GM21737 (cell line): Measurements from ENCODE around the gene SDHB.
"Not testable (repeated sequence)": the region's sequence is repeated elsewhere in the genome, so short reads cannot be mapped to it uniquely, and the experiment has no call there.

Experiments used
- ATAC-seq: cut with Tn5 transposase; IDR thresholded peaks from one replicate; pipeline ENCODE4 v1.9.1; 2021; ENCODE audit warnings: mild to moderate bottlenecking, moderate library complexity; ENCODE audit not compliant: unreplicated experiment

The SDHB gene

DNA sequence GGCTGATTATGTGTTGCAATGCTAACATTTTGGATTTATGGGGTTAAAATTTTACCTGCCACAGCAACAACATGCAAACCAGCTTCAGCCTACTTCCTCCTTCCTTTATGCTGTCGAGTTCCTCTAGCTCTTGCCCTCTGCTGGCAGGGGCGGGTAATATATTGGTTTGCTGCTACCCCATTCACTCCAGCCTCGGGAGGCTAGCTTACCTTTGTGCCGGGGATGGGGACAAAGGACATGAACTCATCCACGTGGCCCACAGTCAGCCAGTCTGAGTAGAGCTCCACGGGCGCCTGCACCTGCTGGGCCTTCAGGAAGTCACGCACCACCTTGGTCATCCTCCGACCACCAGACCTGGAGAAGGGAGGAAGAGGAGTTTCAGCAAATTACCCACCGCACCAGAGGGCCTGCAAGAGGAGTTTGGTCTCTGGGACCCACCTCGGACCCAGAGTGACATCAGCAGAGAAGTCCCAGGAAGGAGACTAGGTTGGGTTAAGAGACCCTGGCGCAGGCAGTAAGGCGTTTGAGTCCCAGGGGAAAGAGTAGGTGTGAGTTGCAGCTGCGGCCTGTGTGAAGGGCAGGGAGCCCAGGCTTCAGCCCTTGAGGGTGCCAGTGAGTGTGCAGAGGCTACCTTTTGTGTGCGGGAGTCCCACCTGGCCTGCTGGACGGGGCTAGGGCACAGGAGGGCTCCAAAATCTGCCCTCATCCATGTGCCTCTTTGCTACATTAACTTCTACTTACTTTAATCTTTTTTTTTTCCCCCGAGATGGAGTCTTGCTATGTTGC is 21.8 kb upstream of the SDHB start:
- ATAC-seq: no peak

DNA sequence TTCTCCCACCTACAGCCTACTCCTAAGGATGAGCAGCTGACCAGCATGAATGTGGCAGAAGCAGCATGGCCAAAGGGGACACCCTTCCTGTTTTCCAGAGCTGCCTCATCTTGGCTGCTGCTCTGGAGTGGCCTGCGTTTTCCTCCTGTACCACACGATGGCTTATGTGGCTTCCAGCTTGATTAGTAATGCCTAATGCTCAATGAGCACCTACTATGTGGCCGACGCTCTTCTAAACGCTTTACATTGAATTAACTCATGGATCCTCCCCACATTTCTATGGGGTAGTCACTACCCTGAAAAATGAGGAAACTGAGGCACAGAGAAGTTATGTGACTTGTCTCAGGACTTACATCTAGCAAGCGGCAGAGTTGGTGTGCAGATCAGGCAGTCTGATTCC is 18.0 kb upstream of the SDHB start:
- no peak for ATAC-seq

DNA sequence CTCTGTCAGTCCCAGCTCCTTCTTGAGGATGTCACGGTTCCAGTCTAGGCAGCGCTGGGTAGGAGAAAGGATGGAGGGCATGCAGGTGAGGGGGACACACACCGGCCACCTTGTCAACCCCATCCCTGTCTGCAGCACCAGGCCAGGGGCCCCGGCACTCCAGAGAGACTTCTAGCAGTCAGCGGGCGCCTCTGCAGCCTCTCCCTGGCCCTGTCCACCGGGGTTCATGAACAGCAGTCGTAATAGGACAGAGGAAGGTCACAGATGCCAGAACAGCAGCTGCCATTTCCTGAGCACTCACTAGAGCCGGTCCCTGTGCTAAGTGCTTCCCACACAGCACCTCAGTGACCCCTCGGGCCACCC is 16.3 kb upstream of the SDHB start:
- ATAC-seq: no peak

DNA sequence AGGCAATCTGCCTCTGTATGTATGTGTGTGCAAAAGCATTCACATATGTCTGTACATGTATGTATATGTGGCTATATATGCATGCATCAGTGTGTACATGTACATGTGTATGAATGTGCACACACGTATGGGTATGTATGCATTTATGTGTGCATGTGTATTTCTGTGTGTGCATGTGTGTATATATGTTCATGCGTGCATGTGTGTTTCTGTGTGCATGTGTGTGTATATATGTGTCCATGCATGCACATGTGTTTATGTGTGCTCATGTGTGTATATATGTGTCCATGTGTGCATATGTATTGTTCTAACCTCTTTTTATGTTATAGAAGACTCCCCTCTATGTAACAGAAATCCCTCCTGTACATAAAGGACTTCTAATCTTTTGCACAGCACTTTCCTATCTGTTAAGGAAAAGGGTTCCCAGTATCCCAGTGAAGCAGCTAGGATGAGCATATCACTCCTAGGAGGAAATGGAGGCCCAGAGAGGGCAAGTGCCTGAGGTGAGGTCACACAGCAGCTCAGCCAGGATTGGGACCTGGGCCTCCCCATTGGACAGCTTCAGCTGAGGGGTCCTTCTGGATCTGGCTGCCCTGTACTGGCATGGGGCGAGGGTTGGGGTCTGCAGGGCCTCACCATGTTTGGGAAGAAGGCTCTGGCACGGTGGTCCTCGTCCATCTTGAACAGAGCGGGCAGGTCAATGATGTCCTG is 15.8 kb upstream of the SDHB start:
- no peak for ATAC-seq

DNA sequence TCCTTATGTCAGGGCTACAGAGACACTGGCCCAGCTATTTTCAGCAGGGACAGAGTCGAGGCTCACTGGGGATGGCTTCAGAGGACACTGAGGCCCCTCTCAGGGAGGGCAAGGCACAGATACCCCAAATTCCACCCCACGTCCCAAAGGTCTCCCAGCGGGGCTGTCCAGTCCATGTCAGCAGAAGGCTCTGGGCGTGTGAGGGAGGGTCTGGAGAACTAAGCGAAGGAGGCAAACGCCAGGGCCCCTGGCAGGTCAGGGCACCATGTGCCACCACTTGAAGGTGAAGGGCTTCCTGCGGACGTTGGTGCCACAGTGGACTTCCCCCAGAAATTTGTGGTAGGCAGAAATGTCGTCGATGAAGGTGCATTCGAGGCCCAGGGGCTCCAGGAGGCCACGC is 15.0 kb upstream of the SDHB start:
- no peak for ATAC-seq

DNA sequence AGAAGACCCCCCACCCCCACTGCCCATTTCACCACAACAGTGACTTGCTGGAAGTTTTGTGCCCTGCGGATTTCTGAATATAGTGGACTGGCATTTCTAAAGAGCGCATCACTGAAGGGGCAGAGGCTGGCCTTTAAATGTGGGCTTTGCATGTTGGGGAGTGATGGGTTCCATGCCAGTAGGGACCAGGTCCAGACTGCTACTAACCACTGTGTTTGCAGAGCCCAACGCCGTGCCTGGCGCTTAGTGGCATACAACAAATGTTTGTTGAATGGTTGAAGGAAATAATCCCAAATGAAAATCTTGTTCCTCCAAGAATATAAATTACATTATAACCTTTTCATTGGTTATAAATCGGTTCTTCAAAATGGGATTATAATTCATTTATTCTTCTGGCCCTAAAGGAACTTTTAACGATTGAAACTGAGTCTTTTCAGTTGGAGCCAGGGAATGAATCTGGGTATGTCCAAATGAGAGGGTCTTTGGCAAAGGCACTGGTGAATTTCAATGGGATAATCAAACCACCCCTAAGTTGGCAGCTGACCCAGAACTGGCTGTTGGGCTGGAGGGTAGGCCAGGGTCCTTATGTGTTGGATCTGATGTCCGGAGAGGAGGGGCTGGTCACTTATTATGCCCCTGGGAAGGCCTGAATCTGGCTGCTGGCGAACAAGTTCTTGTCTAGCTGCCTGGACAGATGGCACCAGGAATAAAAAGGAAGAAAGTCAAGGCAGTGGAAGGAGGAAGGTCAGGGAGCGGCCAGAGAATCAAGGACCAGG is 13.8 kb upstream of the SDHB start:
- ATAC-seq: no peak

DNA sequence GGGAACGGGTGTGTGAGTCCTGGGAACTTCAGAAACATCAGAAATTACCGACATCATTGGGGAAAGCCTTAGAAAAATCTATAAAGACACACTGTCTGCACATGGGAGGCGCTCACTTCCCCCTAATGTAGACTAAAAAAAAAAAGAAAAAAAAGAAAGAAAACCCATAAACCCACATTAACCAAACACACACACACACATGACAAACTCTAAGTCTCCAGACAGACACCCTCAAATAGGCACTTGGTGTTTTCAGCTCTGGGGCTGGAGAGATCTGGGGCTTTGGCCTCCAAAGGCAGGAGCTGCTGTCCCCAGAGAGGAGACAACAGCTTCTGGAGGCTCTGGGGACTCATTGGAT is 13.2 kb upstream of the SDHB start:
- no peak for ATAC-seq

DNA sequence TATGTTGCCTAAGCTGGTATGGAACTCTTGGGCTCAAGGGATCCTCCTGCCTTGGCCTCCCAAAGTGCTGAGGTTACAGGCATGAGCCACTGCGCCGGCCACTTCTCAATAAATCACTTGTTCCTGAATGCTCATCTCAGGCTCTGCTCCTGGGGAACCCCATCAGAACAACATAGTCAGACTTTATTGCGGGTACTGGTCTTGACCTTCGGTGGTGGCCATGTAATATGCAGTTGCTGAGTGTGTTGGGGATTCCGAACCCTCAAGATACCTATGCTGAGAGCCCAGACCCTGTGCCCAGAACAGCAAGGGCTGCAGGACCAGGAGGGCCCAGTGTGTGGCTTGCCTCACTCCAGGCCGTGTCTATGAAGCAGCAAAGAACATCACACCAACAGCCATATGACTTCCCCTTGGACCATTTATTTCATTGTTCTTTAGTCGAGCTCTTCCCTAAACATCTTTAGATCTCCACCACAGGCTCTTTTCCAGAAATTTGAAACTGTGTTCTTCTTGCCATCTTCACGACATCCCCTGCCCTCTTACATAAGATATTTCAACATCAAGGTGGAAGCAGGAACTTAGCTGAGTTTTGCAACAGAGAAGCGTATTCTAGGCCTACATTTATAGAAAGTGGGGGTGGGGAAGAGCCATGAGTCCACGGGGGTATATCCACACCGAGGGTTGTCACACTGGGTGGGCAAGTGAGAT is 12.7 kb upstream of the SDHB start:
- no peak for ATAC-seq

DNA sequence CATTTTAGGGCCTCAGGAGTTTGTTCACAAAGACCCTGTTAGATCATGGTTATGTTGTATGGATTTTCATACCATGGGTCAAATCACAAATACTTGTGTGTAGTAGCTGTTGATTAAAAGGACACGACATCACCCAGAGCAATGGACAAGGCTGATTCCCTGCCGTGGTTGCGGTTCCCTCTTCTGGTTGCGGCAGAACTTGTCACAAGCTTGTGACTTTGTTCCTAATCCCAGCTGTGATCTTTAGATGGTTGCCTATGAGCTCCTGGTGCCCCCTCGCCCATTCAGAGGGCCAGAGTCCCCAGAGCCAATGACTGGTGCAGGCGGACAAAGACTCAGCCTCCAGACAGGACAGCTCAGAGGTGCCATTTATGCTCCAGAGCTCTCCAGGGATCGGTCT is 11.8 kb upstream of the SDHB start:
- ATAC-seq: no peak

DNA sequence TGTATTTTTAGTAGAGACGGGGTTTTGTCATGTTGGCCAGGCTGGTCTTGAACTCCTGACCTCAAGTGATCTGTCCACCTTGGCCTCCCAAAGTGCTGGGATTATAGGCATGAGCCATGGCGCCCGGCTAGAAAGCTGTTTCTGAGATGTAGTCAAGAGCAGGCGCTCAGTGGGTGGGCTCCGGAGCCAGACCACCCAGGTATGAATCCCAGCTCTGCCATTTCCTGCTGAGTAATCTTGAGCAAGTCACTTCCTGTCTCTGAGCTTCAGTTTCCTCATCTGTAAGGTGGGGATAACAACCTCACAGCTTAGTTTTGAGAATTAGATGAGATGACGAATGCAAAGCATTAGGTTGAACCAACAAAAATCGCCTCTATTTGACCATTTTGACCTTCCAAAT is 8.9 kb upstream of the SDHB start:
- not testable (repeated sequence) for ATAC-seq

DNA sequence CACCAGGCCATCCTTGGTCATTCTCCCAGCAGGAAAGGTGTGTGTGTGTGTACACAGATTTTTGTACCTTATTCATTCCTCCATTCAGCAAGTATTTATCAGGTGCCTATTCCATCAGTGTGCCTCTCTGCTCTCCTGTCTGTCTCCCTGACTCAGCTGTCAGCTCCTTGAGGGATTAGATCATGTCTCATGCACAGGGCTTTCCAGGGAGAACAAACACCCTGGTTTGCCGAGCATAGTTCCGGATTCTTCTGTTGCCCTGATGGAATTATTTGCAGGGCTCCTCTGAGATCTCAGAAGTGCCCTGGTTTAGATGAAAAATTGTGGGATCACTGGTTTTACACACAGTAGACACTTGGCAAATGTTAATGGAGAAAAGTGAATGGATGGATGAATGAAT is 8.1 kb upstream of the SDHB start:
- no peak for ATAC-seq

DNA sequence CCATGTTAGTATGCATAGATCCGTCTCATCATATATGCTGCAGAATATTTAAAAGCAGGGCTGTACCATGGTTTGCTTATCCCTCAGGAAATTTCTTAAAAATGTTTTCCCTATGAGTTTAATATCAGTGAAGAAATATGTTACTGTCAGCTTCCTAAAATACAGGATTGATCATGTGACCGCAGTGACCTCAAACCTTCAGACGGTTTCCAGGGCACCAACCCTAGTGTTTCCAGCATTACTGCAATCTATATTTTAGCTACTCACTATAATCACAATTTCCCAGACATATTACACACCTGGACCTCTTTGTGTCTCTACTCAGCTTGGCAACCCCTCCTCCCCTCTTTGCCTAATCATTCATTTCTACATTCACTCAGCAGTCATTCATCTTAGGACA is 7.7 kb upstream of the SDHB start:
- no peak for ATAC-seq

DNA sequence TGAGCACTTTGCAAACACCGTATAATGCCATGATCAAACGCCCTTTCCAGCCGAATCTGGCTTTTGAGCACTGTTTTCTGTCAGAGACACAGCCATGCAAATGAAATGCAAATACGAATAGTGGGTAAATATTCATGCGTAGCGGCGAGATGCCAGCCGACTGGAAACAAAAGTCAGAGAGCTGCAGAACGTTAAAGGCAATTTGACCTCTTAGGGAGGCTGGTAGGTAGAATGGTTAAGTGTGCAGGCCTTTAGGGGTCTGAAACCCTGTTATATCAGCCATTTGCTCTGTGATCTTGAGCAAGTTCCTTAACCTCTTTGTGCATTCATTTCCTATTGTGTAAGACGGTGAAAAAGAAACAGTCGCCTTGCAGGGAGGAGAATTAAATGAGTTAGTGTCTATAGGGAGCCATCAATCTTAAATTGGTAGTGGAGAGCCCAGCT is 6.5 kb upstream of the SDHB start:
- ATAC-seq: no peak

DNA sequence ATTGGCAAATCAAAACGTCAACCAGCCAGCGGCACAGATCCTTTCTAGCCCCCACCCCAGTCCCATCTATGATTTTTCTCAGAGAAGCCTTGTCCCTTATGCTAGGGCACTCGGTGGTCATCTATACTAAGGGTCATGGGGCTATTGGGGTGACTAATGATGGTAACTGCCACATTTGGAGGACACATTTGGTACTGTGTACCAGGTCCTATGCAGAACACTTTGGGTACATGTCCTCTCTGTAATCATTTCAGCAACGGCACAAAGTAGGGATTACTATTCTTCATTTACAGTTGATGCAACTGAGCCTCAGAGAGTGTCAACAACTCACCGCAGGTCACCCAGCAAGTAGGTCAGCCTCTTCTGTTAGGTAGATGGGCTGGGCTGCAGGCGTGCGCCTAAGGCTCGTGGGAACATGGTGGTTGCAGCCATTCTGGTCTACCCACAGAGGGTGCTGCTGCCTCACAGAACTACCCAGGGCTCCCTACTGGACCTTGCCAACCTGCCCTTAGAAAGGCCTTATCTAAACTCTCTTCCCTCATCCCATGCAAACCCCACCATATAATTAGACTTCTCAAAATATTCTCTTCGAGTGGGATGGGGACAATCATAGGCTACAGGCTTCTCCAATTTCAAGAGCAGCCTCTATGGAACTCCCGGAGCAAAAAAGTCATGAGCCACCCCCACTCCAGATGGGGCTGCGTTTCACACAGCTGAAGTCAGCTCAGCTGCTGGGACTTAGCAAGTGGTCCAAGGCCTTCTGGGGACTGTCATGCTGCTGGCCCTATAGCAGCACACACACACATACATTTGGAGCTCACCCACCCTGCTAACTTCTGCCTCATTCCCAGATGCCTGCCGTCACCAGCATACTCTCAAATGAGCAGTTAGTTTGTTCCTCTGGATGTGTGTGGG is 5.8 kb upstream of the SDHB start:
- ATAC-seq: peak; percentile 73

DNA sequence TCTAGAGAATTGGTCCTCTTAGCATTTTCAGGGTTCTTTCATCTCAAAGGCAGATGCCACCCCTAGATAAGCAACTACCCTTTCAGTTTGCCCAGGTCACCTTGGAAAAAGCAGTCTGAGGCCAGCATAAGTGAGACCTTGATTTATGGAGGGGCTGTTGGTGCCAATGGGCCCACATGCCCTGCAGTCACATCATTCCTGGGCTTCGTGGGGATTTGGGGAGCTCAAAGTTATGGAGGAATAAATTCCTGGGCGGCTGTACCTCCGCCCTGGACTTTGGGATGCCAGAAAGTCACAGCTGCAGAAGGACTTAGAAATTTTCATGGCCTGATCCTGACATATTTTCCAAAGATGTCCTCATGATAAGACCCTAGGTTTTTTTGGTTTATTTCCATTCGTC is 2.7 kb upstream of the SDHB start:
- ATAC-seq: no peak

DNA sequence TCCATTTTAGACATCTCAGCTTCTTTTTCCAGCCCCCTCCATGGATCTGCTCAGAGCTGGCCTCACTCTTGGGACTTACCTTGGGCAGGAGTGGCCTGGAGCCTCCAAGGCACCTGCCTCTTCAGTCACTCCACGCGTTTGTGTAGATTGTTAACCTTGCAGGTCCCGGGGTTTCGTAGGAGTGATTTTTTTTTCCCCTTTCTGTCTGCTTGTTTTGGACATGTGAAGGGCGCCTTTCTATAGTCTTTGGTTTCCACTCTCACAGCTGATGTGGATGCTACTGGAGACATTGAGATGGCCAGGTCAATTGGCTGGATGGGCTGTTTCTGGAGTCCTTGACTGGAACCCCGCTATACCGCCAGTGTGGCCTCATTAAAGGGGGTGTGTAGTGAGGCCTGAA is 2.0 kb upstream of the SDHB start:
- no peak for ATAC-seq

DNA sequence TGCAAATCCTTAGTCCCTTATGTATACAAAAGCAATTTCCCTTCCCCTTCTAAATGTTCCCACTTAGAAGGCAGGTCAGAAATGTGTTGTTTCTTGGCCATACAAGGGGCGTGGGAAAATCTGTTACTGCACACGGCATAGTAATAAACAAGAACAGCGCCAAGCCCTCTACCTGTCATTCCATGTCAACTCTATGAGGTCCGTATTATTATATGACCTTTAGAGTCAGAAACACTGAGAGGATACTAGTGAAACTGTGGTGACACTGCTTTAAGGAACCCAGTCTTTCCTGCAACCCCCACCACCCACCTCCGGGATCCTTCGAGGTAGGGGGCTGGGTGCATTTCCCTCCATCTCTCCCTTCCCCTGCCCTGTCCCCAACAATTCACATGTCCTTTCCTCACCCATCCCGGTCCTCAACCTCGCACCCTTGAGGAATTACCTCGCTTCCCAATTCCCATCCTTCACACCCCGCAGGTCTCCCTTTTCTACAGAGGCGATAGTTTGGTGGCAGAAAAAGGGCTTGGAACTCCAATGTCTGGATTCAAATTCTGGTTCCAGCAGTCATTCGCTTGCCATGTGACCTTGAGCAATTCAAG is 647 bp downstream of the SDHB start:
- no peak for ATAC-seq

DNA sequence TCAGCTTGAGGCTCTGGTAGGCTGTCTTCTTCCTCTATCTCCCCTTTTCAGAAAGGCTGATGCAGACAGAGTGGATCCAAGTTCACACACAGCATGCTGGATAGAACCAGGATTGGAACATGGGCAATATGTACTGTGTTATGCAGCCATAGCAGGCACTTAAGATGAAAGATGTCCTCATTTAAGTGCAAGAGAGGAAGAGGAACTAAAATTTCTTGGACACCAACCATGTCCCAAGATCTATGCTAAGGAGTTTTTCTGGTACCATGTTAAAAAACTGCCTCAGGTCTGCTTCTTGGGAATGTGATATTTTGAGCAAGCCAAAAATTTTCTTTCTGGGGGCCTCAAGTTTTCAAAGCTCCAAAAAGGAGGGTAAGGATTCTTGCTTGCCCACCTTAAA is 1.2 kb downstream of the SDHB start:
- ATAC-seq: no peak

DNA sequence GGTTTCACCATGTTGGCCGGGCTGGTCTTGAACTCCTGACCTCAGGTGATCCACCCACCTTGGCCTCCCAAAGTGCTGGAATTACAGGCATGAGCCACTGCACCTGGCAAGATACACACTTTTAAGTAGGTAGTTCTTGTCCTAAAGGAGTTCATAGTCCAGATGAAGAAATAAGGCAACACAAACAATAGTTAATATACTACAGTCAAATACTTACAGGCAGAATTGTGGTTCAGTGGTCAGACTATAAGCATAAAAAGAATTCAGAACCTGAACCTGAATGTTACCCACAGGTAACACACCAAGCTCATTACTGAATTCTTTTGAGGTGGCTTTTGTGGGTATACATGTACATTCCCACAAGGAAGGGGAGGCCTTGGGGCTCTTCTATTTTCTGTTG is 1.8 kb downstream of the SDHB start:
- no peak for ATAC-seq

DNA sequence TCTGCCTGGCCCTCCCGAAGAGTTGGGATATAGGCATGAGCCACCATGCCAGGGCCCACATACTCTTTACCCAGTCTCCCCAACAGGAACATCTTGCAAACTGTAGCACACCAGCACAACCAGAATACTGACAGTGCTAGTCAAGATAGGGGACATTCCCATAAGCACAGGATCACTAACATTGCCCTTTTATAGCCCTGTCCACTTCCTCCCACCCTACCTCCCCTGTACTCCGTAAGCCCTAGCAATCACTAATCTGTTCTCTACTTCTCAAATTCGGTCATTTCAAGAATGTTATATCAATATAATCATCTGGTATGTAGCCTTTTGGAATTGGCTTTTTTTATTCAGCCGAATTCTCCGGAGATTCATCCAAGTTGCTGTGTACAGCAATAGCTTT is 5.9 kb downstream of the SDHB start:
- ATAC-seq: no peak
